Activated gamma-delta T cell (primary cell): ENCODE measurements around the gene CLTB.

ENCODE experiments used
- DNase-seq: peaks from one replicate; lab custom pipeline; 2025; lab: John Stamatoyannopoulos, UW

Gene CLTB

GRCh38 chr5:176352116-176352878, 64.0 kb downstream of the CLTB start:
- DNase-seq: no peak

- DNase-seq: no peak
Observed at GRCh38 chr5:176350416-176350815, 65.9 kb downstream of the CLTB start.

- no peak for DNase-seq
Observed at GRCh38 chr5:176342766-176343458, 73.4 kb downstream of the CLTB start.
